ENCODE data around the gene TMEM72. TPM values are rescaled to one million over a fixed set of nuclear protein-coding genes. Genes with fewer than 3 reads are reported as not detected.

TMEM72 gene
- total and polyA plus RNA-seq, 2 of the 13 experiments (the other 11 are each of a cell fraction or from before 2014, with no cell fraction given), result 0.04 TPM; not detected in 1

DNA sequence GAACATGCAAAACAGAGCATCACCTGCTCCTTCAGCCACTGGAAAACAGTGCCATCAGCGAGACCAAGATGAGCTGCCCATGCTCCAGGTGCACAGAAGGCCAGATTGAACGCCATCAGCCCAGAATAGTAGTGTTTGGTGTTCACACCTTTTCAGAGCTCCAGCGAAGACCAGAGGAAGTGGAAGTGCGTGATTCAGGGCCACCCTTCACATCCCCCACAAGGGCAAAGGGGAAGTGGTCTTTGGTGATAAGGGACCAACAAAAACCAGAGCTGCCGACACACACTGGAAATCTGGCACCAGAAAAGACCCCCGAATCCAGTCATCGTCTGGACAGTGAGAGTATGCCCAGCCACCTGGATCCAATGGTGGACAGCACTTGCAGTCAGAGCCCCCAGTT lies 29.5 kb upstream of the TMEM72 start:
- CTCF ChIA-PET (ENCODE audit: low intra/inter-chr PET ratio, low total read pairs), result no interaction called here
- FAIRE-seq, result no peak
- in situ Hi-C loops (cut with HindIII; ENCODE audit: extremely low pct_ligation_motif_present, low pct_unique_long_range_greater_than_20kb), result no loop called here
- Histone ChIP-seq H3K4me3 (replicated peaks in 1 of 3; ENCODE audit: insufficient read depth in 1 of 3, low read depth in 2 of 3, low read length in 3 of 3) (no peak overlapping the region), H3K27me3 (ENCODE audit: control insufficient read depth in 1 of 2, insufficient read depth in 2 of 2, low read length in 2 of 2) (peaks cover 0 to 43% of the 10 kb centered on the region in 2 experiments; a peak in 3 of 5 replicates), H3K9me3 (ENCODE audit: low read length) (no peaks in the 10 kb centered on the region), H3K4me2 (ENCODE audit: low read depth, low read length) (no peak overlapping the region), H3K36me3 (replicated peaks in 1 of 2; ENCODE audit: control insufficient read depth in 1 of 2, insufficient read depth in 2 of 2, low read length in 2 of 2) (no peaks in the 10 kb centered on the region), H4K20me1 (ENCODE audit: insufficient read depth, low read length) (no peaks in the 10 kb centered on the region), H3K4me1 (ENCODE audit: insufficient read depth, low read length) (peaks cover 10% of the 10 kb centered on the region), H3K9ac (ENCODE audit: insufficient read depth, low read depth, low read length) (no peak overlapping the region), H3K27ac (ENCODE audit: extremely low read length, insufficient read depth, low read length) (no peak overlapping the region), H2AFZ (ENCODE audit: low read length) (no peak overlapping the region), H3K79me2 (ENCODE audit: insufficient read depth, low read length) (no peaks in the 10 kb centered on the region)
- no peak for DNase-seq (ENCODE audit: low spot score)
- 3% methylated on average over 4 of the region's 7 CpGs for WGBS (ENCODE audit: low lambda C conversion rate)
- POLR2A ChIA-PET, result no interaction called here
- TF ChIP-seq ZNF567 (CRISPR knock-in tag; IDR thresholded peaks at IDR 0.05; ENCODE audit: borderline replicate concordance) (no peak), POLR2G (IDR thresholded peaks at IDR 0.05; ENCODE audit: low read depth, low read length) (no peak)
- TF ChIP-seq, protein P1, sequence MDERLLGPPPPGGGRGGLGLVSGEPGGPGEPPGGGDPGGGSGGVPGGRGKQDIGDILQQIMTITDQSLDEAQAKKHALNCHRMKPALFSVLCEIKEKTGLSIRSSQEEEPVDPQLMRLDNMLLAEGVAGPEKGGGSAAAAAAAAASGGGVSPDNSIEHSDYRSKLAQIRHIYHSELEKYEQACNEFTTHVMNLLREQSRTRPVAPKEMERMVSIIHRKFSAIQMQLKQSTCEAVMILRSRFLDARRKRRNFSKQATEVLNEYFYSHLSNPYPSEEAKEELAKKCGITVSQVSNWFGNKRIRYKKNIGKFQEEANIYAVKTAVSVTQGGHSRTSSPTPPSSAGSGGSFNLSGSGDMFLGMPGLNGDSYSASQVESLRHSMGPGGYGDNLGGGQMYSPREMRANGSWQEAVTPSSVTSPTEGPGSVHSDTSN (CRISPR knock-in tag; IDR thresholded peaks at IDR 0.05), result no peak
- no TSS peak for BruUV-seq (replicated peaks)
- ATAC-seq, result no peak
- intact Hi-C loops (cut with micrococcal nuclease; ENCODE audit: unreplicated experiment), result no loop called here

DNA sequence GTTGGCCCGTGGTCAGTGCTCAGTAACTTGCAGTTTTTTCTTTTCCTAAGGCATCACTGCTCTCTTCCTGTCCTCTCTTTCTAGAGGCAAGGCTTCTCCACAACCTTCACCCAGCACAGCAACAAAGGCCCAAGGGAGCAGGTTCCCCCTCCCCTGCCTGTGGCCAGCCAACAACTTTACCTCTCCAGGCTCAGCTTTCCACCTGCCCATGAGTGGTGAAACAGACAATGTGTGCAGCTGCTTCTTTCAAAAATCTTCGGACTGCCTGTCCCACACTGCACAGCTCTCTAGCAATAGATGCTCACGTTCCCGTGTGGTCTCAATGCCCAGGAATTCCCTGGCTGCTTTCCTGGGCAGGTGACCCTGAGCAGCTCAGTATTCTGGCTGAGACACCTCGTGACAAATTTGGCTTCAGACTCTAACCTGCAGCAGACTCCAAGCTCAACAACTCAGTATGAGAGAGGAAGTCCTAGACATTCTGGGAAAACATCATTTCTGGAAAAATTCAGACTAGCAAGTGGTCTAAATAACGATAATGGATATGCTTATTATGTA lies 28.9 kb upstream of the TMEM72 start:
- FAIRE-seq, result no peak

More for the DNA sequence above, 28.9 kb upstream of the TMEM72 start:
- H3K4me1 ChIP-seq (ENCODE audit: insufficient read depth, low read length), result peaks cover 10% of the 10 kb centered on the region
- no peak overlapping the region for H3K9ac ChIP-seq (ENCODE audit: insufficient read depth, low read depth, low read length)
- no peaks in the 10 kb centered on the region for H4K20me1 ChIP-seq (ENCODE audit: insufficient read depth, low read length)
- DNase-seq (ENCODE audit: low spot score), result no peak
- intact Hi-C loops (cut with micrococcal nuclease; ENCODE audit: unreplicated experiment) (no loop called here), in situ Hi-C loops (cut with HindIII; ENCODE audit: extremely low pct_ligation_motif_present, low pct_unique_long_range_greater_than_20kb) (no loop called here)
- no peak for ATAC-seq
- TF ChIP-seq KAT2B (IDR thresholded peaks at IDR 0.05; ENCODE audit: borderline replicate concordance, low read depth, low read length) (no peak), ZNF543 (CRISPR knock-in tag; IDR thresholded peaks at IDR 0.05) (no peak)
- no peak overlapping the region for H3K4me2 ChIP-seq (ENCODE audit: low read depth, low read length)
- no peaks in the 10 kb centered on the region for H3K79me2 ChIP-seq (ENCODE audit: insufficient read depth, low read length)
- ChIA-PET CTCF (ENCODE audit: low intra/inter-chr PET ratio, low total read pairs) (no interaction called here), POLR2A (no interaction called here)
- no peak overlapping the region for H3K27ac ChIP-seq (ENCODE audit: extremely low read length, insufficient read depth, low read length)
- H3K36me3 ChIP-seq (replicated peaks in 1 of 2; ENCODE audit: control insufficient read depth in 1 of 2, insufficient read depth in 2 of 2, low read length in 2 of 2), result no peaks in the 10 kb centered on the region
- peaks cover 0 to 43% of the 10 kb centered on the region in 2 experiments; a peak in 3 of 5 replicates for H3K27me3 ChIP-seq (ENCODE audit: control insufficient read depth in 1 of 2, insufficient read depth in 2 of 2, low read length in 2 of 2)
- no peak overlapping the region for H3K4me3 ChIP-seq (replicated peaks in 1 of 3; ENCODE audit: insufficient read depth in 1 of 3, low read depth in 2 of 3, low read length in 3 of 3)
- H3K9me3 ChIP-seq (ENCODE audit: low read length), result no peaks in the 10 kb centered on the region
- 2% methylated on average over 6 of the region's 6 CpGs for WGBS (ENCODE audit: low lambda C conversion rate)
- no TSS peak for BruUV-seq (replicated peaks)
- no peak overlapping the region for H2AFZ ChIP-seq (ENCODE audit: low read length)
